Cerebellar cortex (tissue), 1 donor: ENCODE measurements around the gene DUOXA2.
"Not testable (repeated sequence)": the region's sequence is repeated elsewhere in the genome, so short reads cannot be mapped to it uniquely, and the experiment has no call there.

ENCODE experiments used
- DNase-seq: peaks from one replicate; pipeline ENCODE4 v3.0.0-alpha.2; 2015; ENCODE audit warnings: low spot score

DUOXA2 gene

DNA sequence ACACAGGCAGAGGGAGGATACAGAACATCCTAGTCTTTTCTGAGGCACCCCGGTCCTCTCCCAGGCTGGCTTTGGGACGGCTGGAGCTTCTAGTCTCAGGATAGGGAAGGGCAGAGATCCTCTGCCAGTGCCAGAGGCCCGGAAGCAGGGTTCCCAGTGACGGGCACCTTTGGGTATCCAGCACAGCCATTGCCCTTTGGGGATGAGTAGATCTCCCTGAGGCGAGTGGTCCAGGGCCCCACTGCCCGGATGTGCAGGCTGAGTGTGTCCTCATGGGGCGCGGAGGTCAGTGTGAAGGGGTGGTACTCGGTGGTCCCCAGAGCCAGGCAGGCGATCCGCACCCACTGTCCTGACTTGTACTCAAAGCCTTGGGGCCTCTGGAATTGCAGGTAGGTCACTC is 18.5 kb upstream of the DUOXA2 start:
- no peak for DNase-seq

DNA sequence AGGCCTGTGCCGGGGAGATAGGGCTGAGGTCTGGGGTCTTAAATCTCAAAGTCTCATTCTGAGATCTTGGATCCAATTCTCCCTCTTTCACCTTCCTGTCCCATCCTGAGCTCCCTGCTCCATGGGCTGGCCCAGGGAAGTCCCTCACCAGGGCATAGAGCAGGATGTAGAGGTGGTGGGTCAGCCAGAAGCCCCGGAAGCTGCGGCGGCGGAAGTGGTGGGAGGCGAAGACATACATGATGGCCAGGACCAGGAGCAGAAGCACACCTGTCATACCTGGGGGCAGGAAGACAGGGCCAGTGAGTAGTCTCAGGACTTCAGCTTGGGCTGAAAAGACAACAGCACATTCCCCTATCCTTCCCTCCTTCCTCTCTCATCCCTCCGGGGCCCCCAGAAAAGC is 16.7 kb upstream of the DUOXA2 start:
- no peak for DNase-seq

DNA sequence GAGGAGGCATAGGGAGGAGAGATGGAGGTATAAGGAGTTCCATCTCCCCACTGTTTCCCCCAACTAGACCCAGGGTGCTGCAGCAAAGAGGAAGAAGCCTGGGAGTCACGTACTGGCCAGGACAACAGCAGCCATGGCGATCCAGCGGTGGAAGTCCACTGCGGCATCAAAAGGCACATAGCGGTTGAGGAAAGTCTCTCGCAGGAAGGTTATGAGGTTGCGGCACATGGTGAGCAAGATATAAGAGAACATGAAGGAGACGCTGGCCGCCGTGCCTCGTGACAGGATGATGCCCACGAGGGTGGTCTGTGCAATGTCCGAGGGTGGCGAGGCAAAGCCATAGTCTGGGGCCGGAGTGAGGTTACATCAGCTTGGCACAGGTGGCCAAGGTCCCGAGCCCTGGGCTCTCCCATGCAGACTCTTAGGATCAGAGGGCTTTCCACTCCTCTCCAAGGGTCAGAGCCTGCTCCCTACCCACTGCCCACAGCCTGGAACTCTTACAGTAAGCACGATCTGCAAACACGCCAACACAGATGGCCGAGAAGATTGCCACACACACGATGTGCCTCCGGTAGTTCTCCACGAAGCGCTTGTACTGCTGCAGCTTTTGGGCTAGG is 14.5 kb upstream of the DUOXA2 start:
- DNase-seq, result no peak

GRCh38 chr15:45100884-45101625 is 13.1 kb upstream of the DUOXA2 start:
- no peak for DNase-seq

DNA sequence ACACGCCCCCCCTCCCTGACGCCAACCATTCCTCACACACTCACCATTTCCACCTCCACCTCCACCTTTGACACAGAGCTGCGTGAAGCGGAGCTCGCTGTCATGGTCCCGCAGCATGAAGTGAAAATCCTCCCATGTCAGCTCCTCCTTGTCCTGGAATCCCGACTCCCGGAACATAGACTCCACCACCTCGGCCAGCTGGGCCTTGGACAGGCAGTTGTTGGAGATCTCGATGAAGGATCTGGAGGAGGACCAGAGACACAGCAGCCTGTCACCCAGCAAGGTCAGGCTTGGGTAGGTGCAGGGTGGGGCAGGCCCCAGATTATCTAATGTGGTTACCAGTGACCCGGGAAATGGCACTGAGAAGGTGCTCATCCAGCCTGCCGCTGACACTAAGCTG is 12.4 kb upstream of the DUOXA2 start:
- no peak for DNase-seq

DNA sequence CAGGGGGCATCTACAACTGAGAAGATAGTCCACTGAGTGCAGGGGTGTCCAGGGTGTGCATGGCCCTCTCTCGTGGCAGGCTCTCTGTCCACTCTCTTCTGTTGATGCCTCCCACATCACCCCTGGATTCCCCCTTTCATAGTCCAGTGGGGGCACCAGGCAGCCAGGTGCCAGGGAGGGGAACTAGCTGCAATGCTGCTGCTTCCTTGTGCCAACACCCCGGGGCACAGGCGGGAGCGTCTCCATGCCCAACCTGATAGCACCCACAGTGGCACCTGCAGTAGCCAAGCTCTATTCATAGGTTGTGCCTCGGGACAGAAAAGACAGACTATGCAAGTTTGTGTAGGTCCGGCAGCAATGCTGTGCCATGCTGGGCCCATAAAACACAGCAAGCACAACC is 11.9 kb upstream of the DUOXA2 start:
- DNase-seq, result no peak

DNA sequence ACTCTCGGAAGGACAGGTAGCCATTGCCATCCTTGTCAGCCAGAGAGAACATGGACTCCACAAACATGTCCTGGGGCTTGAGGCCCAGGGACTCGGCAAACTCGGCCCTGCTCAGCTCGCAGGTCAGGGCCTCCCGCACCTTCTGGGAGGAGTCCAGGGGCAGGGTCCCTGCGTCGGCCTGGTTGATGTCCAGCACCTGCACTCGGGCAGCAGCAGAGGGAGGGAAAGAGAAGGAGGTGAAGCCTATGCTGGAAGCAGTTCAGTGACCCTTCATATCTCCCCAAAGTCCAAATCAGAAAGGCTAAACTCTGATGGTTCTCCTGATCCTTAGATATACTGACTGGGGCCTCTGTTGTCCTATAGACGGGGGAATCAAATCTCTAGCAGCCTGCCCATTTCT is 10.0 kb upstream of the DUOXA2 start:
- DNase-seq, result not testable (repeated sequence)

GRCh38 chr15:45105586-45105985 is 8.5 kb upstream of the DUOXA2 start:
- no peak for DNase-seq

DNA sequence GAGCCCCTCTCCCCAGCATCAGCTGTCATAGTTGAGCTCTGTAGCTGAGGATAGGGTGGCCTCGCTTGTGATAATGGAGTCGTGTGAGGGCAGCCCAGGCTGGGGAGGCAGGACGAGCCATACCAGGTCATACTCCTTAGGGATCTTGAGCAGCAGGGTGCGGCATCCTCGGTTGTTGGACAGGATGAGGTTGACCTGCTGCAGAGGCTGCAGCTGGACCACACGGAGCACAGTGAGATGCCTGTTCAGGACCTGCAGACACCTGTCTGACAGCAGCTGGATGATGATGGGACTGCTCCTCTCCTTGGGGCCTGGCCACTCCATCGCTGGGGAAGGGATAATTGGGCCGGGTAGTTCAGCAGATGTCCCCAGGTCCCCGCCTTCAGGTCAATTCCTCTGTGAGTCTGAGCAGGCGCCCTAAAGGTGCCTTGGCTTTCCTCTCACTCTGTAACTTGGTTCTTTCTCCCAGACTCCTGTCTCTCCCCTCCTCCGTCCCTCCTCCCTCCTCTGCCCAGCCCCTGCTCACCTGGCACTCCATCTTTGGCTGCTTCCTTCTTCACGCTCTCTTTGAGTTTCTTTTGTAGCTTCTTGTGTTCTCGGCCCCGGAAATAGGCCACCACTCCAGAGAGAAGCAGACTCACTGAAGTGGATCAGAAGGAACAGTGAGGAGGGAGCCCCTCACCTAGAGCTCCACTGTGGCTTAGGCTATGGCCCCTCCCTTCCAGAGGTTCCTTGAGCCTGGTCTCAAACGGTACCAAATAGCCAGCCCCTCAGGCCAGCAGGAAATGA is 7.9 kb upstream of the DUOXA2 start:
- no peak for DNase-seq

- DNase-seq, result no peak
Observed at GRCh38 chr15:45107941-45108630, 6.0 kb upstream of the DUOXA2 start.

- DNase-seq, result no peak
Observed at GRCh38 chr15:45110256-45110820, 3.8 kb upstream of the DUOXA2 start.

- no peak for DNase-seq
Observed at GRCh38 chr15:45111390-45112142, 2.6 kb upstream of the DUOXA2 start.

DNA sequence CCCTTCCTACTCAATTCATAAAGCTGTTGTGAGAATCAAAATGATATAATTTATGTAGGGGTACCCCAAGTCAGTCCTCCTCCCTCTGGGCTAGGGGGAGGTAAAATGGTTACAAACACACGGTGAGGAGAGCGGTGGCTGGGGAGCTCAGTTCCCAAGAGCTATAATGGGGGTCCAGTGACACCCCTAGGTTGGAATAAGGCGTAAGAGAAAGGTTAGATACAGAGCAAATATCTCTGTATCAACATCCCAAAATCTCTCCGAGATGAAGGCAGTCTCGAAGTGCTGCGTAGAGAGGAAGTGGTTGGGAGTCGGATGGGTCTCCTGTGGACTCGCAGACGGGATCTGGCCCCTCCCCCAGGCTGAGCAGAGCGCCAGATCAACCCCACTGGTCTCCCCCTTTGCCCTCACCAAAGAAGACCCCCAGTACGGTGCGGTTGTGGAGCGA is 2.0 kb upstream of the DUOXA2 start:
- no peak for DNase-seq

DNA sequence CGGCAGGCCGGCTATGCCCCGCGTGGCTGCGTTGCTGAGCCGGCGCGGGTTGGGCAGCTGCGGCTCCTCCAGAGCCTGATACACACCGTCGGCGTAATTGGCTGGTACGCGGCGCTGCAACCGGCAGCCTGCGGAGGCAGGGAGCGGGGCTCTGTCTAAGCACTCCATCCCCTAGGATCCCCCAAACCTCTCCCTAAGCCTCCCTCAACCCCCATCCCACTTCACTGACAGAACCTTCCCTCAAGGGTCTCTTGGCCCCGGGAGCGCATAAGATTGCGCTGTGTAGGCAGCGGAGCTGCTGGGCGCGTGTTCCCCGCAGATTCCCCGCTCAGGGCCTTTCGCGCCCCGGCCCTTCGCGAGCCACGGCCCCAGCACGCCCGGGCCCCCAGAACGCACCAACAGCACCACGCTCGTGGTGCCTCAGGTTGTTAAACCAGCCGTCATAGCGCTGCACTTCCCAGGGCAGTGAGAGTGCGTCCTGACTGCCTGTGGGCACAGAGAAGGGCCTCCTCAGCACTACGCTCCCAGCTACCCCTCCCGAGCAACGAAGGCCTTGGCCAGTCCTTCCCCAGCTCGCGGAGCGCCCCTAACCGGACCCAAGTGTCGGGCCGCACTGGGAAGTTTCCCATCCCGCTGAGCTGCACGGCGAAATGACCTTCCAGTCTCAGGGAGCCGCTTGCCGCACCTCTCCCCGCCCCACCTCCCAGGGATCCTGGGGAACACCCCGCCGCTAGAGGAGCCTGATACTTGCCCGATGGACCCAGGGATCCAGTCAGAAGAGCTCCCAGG is 1.3 kb upstream of the DUOXA2 start:
- DNase-seq, result no peak

DNA sequence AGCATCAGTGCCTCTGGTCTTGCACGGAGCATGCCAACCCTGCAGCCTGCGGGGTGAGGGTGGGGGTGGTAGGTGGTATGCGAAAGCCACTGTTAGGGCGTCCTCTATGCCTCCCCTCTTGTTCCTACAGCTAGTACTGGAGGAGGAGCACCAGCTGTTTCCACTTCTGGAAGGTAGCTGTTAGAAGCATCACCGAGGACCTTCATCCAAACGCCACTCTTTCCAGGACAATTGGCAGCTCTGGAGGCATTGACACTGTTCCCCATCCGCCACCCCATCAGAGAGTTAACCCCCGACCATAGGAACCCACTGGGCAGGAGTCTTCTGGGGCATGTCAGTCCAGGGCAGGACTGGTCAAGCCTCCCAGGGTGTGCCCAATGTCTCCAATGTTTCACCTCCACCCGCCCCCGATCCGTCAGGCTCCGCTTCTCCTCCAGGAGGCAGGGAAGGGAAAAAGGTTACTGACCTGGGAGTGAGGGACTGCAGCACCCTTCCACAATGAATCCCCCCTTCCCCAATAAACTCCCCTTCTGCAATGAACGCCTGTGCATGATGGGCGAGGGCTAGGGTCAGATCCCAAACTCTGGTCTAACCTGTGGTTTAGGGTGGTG is 641 bp upstream of the DUOXA2 start:
- no peak for DNase-seq

- DNase-seq, result no peak
Observed at GRCh38 chr15:45114751-45115085, 592 bp downstream of the DUOXA2 start.

- DNase-seq, result no peak
Observed at GRCh38 chr15:45115312-45115820, 1.2 kb downstream of the DUOXA2 start.

DNA sequence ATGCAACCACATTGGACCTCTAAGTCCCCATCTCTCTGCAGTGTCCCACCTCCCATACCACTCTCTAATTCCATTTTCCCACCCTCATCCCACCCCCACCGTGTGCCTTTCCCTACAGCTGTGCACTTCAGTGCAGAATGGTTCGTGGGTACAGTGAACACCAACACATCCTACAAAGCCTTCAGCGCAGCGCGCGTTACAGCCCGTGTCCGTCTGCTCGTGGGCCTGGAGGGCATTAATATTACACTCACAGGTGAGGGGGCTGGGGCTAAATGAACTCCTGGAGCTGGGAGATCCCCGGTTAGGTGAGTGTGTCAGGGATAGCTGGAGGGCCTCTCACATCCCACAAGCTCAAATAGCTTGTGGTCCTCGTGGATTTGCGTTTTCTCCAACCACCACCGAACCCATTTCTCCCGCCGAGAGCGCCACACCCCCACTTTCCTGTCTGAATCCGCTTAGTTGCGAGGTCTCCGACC is 1.9 kb downstream of the DUOXA2 start:
- DNase-seq, result no peak

DNA sequence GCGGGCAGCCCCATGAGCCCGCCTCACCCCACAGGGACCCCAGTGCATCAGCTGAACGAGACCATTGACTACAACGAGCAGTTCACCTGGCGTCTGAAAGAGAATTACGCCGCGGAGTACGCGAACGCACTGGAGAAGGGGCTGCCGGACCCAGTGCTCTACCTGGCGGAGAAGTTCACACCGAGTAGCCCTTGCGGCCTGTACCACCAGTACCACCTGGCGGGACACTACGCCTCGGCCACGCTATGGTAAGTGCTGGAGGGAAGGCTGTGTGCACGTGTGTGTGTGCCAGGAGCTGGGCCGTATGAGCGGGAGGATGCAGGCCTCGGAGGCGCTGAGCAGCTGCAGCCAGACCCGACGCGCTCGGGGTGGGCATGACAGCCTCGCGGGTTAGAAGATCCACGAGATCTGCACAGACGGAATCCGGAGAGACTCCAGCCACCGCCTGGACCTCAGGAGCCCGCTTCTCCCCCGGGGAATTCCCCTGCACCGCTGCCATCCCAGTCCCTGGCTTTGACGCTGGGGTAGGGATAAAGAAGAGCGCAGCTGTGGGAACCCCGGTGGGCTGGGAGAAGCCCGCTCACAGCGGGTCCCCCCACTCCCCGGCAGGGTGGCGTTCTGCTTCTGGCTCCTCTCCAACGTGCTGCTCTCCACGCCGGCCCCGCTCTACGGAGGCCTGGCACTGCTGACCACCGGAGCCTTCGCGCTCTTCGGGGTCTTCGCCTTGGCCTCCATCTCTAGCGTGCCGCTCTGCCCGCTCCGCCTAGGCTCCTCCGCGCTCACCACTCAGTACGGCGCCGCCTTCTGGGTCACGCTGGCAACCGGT is 2.6 kb downstream of the DUOXA2 start:
- DNase-seq, result no peak
